GM21423 (cell line): ENCODE results near the gene OVOL2.
A peak's percentile ranks its signal among the peaks of the same experiment; 100 is the strongest.

Source experiments
- ATAC-seq: cut with Tn5 transposase; IDR thresholded peaks from one replicate; pipeline ENCODE4 v1.9.1; 2021; ENCODE audit warnings: mild to moderate bottlenecking, moderate library complexity; ENCODE audit not compliant: unreplicated experiment

Gene OVOL2

DNA sequence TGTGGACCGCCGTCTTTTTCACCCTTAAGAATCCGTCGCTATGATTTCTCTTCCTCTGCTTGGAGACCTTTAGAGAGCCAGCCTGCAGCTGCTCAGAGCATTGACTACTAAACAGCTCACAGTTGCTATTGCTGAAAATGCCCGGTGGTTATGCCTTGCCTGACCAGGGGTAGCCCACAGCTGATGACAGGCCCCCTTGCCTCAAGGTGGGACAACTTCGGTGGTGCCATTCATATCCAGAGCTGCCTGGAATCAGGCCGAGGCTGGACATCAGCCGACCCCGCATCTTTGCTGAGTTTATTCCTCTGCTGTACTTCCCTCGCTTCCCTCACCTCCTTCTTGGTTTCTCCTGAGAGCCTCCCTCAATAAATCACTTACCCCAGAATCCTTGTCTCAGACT lies 39.6 kb downstream of the OVOL2 start:
- no peak for ATAC-seq

DNA sequence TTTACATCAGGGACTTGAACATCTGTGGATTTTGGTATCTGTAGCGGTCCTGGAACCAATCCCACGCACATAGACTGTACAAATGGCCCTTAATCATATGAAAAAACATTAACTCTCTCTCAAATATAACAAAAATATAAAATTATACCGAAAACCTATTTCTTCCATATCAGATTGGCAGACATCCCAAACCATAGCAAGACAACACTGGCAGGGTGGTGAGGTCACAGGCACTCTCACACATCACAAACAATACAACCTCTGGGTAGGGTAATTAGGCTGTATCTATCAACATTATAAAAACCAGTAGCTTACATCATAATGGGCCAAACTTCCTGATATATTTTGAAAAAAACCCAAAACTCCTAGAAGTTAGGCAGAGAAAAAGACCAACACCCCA lies 40.9 kb downstream of the OVOL2 start:
- ATAC-seq, result no peak

DNA sequence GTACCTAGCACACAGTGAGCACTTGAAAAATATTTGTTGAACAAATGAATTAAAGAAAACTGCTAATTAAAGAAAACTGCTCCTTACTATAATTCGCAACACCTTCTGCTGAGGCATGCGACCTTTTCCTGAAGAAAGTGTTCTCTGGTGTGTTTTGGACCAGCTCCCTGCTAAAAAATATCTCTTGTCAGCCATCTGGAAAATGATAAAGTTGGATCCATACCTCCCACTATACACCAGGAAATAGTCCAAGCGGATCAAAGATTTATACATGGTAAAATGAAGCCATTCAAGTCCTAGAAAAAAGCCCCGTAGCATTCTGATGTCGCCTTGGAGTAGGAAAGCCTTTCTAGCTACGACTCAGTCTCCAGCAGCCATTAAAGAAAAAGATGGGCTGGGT lies 43.3 kb downstream of the OVOL2 start:
- no peak for ATAC-seq

DNA sequence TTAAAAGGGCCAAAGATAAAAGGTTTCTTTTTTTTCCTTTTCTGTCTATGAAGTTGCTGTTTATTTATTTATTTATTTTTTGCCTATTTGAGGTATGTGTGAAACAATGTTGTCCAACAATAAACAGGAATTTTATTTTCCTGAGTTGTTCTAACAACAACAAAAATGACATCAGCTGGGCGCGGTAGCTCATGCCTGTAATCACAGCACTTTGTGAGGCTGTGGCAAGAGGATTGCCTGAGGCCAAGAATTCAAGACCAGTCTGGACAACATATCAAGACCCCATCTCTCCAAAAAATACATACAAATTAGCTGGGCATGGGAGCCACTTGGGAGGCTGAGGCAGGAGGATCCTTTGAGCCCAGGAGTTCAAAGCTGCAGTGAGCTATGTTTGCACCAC lies 44.8 kb downstream of the OVOL2 start:
- no peak for ATAC-seq

DNA sequence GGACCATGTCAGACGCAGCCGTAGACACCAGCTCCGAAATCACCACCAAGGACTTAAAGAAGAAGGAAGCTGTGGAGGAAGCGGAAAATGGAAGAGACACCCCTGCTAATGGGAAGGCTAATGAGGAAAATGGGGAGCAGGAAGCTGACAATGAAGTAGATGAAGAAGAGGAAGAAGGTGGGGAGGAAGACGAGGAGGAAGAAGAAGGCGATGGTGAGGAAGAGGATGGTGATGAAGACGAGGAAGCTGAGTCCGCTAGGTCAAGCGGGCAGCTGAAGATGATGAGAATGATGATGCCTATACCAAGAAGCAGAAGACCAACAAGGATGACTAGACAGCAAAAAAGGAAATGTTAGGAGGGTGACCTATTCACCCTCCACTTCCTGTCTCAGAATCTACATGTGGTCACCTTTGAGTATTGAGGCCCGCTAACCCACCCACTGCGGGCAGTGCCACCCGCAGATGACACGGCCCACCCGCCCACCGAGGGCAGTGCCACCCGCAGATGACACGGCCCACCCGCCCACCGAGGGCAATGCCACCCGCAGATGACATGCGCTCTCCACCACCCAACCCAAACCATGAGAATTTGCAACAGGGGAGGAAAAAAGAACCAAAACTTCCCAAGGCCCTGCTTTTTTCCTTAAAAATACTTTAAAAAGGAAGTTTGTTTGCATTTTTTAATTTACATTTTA lies 45.6 kb downstream of the OVOL2 start:
- ATAC-seq, result no peak

DNA sequence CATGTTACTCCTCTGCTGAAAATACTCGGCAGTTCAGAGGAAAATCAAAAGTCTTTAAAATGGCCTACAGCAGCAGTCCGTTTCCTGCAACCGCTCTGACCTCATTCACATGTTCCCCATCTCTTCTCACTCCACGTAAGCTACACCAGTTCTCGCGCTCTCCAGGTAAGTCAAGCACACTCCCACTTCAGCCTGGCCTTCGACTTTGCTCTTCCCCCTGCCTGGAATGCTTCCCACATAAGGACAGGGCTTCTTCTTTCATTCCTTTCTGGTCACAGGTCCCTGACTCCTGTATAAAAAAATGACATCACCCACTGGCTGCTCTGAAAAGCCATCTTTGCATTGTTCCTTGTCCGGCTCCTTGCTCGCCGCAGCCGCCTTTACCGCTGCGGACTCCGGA lies 46.2 kb downstream of the OVOL2 start:
- no peak for ATAC-seq

DNA sequence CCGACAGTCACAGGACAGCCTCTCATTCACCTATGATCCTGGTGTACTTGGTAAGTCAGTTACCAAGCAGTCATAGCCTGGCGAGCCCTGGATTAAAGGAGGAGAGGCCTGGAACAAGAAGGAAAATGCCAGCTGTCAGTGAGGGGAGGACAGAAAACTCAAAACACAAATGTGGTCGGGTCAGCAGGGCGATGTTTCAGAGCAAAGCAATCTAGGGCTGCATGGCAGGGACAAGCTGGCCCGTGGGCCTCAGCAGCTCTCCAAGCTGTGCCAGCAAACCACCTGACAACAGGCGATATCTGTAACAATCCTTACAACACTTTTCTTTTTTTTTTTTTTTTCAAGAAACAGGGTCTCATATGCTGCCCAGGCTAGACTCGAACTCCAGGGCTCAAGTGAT lies 48.6 kb downstream of the OVOL2 start:
- no peak for ATAC-seq

DNA sequence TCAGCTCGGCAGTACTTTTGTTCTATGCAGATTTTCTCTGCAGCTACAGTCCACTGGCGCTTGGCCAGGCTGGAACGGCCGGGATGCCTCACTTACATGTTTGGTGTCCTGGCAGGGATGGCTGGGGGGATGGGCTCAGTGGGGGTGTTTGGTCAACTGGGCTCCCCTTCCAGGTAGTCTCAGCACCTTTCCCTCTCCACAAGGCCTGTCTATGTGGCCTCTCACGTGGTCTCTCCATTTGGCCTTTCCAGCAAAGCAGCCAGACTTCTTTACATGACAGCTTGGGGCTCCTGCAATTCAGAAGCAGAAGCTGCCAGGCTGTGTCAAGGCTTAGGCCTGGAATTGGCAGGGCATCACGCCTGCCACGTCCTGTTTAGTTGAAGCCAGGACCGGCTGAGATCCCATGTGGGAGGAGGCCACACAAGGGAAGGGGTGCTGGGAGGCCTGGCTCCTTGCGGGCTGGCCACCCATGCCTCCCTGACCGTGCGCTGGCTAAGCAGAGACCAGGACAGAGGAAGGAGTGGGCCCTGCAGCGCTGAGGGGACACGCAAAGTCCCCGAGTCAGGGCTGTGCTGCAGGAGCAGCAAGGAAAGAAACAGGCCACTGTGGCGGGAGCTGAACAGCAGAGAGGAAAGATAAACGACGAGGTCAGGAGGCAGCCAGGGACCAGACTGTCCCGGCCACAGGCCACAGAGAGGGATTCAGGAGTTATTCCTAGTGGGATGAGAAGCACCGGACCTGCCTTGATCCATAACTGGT lies 50.0 kb downstream of the OVOL2 start:
- ATAC-seq, result no peak

DNA sequence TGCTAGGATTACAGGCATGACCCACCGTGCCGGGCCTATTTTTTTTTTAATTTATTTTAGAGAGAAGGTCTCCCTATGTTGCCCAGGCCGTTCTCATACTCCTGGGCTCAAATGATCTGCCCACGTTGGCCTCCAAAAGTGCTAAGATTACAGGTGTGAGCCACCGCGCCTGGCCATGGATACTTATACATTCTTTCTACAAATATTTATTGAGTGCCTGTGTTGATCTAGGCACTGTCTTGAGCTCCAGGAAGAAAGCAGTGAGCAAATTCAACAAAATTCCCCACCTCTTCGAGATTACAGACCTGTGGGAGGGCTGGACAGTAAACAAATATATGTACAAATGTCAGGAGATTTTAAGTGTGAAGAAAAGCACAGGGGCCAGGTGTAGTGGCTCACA lies 51.0 kb downstream of the OVOL2 start:
- ATAC-seq, result no peak

DNA sequence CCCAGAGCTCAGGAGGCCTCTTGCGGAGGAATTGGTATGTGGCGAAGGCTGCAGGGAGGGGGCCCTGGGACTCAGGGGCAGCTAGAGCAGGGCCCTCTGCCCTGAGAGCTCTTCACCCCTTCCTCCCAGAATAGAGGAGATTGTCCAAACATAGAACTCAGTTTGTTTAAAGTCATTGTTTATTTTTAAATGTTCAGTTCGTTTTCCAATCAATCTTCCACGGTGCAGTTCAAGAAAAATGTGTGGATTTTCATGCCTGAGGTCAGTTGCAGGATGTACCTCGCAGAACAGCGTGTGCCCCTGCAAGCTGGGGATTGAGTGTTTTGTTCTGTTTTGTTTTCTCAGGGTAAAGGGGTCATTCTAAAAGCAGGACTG lies 51.7 kb downstream of the OVOL2 start:
- ATAC-seq, result no peak

DNA sequence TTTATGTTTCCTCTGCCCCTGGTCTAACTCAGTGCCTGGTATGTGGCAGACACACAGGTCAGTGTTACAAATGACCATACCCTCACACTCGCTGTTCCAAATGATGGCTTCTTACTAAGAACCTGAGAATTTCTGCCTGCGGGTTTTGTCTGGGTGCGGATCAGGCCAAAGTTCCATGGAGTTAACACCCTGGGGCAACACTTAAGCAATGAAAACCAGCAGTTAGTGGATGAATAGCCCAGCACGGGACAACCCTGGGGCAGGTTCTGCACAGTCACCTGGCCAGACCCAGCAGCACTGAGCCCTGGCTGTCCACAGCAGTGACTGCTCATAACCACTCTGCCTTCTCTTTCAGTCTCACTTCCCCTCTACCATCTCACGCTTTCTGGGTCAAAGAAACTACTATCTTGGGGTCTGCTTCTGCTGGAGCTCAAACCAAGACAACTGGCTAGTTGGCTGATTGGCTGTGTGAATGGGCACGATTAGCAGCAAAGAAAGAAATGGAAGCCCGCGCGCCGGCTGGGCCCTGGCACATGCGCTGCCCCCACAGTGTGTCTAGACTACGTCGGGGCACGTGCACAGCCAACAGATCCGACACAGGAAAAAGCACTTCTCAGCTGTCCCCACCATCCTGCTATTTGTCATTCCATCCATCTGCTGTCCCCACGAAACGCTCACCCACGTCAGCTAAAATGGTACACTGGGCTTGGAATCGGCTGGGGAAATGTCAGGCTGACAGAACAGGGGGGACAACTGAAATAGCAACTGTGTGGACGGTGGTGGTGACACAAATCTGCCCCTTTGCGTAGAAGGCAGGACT lies 52.3 kb downstream of the OVOL2 start:
- ATAC-seq, result peak; percentile 91

DNA sequence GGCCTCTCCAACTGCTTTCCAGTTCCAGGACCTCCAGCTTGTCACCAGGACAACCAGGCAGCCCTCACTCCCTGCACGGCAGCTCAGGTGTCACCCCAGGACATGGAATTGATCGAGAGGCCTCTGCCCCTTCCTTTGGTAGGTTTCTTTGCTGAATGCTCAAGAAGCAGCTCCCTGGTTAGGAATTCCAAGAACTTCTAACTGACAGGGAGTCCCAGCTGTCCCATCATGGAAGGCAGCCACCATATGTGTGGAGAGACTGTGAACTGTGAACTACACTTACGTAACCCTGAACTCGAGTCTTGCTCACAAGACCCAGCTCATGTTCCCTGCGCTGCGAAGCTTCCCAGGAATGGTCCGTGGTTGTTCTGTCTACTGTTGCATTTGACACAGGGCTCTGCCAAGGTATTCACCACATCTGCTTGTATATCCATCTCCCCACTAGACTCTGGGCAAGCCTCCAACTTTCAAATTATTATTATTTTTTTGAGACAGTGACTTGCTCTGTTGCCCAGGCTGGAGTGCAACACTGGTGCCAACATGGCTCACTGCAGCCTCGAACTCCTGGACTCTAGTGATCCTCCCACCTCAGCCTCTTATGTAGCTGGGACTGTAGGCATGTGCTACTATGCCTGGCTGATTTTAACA lies 53.2 kb downstream of the OVOL2 start:
- ATAC-seq, result no peak

DNA sequence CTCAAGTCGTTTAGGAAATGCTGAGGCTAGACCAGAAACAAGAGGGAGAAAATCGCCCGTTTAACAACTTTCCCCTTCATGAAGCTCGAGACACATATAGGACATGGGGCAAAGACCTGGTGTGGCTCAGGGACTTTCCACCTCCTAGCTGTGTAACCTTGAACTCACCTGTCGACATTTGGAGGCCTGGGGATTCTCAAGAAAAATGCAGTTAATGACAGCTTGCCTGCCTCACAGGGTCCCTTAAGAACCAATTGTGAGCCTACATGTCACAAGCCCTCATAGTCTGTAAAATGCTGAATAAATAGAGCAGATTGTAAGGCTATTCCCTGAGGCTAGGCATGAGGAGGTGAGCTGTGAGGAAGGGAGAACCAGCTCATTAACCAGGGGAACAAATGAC lies 53.8 kb downstream of the OVOL2 start:
- ATAC-seq, result no peak

DNA sequence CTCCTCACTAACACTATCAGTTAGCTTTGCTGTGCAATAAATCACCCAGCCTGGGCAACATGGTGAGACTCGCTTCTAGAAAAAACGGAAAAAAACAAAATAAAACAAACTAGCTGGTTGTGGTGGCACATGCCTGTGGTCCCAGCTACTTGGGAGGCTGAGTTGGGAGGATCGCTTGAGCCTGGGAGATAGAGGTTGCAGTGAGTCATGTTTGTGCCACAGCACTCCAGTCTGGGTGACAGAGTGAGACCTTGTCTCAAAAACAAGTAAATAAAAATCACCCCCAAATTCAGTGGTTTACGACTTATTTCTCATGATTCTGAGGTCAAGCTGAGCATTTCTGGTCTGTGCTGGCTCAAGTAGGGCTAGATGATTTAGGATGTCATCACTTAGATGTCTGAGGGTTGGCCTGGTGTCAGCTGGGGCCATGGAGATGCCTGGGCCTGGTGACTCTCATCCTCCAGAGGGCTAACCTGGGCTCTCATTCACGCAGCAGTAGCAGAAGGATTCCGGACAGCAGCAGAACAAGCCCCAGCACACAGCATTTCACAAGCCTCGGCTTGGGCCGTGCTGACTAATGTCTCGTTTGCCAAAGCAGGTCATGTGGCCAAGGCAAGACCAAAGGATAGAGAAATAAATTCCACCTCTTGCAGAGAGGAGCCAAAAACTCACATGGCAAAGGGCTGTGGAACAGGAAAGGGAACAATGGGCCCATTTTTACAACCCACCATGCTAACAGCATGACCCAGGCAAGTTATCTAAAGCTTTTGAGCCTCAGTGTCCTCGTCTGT lies 56.4 kb downstream of the OVOL2 start:
- ATAC-seq, result no peak

DNA sequence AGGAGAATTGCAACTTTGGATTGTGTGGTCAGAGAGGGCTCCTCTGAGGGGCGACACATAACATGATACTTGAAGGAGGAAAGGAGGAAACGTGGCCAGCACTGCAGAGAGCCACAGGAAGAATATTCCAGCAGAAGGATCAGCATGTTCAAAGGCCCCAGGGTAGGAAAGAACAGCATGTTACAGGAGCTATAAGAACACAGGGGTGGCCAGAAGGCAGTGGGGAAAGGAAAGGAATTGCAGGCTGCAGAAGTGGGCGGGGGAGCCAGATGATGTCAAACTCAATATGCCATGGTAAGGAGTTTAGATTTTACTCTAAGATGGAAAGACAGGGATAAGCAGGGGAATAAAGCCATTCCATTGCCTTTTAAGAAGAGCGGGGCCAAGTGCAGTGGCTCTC lies 58.1 kb downstream of the OVOL2 start:
- ATAC-seq, result no peak

DNA sequence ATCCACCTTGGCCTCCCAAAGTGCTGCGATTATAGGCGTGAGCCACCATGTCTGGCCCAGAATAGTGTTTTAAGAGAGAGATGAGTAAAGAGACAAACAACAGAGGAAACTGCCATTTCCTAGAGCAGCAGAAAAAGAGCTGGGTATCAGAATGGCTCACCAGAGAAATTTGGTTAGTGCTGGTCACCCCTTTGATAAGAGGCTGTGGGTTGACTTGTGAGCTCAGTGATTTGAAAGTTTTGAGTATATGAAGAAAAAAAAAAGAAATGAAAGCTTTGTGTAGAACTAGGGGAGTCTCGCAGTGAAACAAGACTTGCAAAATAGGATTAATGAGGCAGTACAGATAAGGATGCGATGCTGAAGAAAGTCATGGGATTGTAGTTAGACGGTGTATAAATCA lies 59.3 kb downstream of the OVOL2 start:
- no peak for ATAC-seq

DNA sequence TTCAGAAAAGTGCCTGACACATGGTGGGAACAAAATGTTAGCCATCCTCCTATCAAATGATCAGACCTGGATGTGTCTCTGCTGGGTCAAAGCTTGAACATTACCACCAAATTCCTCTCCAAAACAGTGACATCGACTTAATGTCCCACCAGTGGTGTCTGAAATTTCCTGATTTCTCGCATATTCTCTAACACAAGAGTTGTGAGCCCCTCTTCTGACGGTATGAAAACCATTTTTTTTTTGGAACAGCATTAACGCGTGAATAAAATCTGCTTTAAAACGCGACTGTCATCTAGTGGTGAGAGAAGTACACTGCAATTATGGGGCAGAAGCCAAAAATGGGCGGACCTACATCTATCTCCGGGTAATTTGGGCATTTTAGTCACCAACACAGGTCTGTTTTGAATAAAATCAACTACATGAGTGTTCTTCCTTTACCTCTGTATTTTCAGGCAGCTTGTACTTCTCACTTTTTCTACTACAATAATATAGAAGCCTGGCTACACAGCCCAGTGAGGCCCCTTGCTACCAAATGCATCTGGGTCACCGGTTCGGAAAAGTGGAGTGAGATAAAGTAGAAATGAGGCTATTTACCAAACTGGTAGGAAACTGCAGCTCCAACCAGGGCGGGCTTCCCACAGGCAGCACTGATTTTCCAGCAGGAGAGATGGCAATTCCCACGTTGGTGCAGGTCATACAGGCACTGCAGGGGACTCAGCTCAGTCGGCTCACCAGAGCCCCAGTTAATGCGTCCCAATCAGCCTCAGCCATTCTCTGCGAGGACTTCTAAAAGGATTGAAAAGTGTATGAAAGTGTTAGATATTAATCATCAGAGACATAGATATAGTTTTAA lies 61.5 kb downstream of the OVOL2 start:
- no peak for ATAC-seq

DNA sequence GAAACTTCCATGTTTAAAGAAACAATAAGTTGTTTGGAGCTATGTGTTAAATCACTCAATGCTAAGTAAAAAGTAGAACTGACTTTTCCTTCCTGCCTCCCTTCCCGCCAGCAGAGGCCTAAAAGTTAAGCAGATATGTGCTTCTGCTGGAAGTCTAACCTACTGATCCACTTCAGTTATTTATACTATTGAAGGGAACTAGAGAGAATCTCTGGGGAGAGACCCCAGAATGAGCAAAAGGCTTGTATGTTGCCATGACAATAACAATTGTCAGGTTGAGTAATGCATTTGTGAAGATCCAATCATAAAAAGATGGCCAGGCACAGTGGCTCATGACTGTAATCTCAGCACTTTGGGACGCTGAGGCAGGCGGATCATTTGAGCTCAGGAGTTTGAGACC lies 64.2 kb downstream of the OVOL2 start:
- ATAC-seq, result no peak

DNA sequence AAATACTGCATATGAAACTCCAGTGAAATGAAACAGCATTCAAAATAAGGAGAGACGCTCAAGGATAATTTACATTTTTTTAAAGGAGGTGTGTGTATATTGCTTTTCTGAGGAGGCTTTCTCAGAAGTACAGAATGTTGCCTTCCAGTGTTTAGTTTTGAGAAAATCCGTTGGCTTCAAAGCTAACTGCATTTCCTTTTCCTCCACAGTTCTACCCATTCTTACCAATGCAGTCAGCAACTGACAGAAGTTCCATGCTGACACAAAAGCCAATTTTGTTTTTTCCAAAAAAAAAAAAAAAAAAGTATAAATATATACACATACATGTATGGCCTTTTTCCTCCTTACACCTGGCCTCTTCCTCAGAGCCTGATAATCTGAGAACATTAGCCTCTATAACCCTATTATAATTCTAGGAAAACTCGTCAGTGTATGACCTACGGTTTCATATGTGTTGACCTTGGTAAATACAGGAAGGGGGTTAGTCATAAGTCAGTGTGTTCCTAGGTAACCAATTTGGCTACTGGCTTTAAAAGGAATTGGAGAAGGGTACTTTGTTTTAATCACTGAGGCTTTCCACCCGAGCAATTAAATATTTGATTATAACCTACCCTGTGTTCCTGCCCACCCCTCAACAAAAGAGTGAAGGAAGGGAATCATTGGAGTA lies 64.7 kb downstream of the OVOL2 start:
- no peak for ATAC-seq
